Occipital lobe (tissue), 2 donors: ENCODE data around the gene CDCP1. TPM values are rescaled to one million over a fixed set of nuclear protein-coding genes. Genes with fewer than 3 reads are reported as not detected.
"Not testable (repeated sequence)": the region's sequence is repeated elsewhere in the genome, so short reads cannot be mapped to it uniquely, and the experiment has no call there.

ENCODE experiments used
- DNase-seq: peaks from one replicate; lab custom pipeline; 2025; lab: John Stamatoyannopoulos, UW
- total RNA-seq: library from RNA; depleted of rRNA; stranded (reverse); fragments of >200 nt; gene quantifications from one replicate; pipeline ENCODE4 v1.2.3, GENCODE V29; 2014

The CDCP1 gene
- total RNA-seq, 1 donor from 2014 or later, result 0.62 TPM

- no peak for DNase-seq
Measured at GRCh38 chr3:45084361-45084760, 61.8 kb downstream of the CDCP1 start.

- DNase-seq, result no peak
Measured at GRCh38 chr3:45083023-45083422, 63.2 kb downstream of the CDCP1 start.

- no peak for DNase-seq
Measured at GRCh38 chr3:45082142-45082538, 64.0 kb downstream of the CDCP1 start.

GRCh38 chr3:45081506-45082141, 64.6 kb downstream of the CDCP1 start:
- no peak for DNase-seq

GRCh38 chr3:45080824-45081223, 65.4 kb downstream of the CDCP1 start:
- DNase-seq, result no peak

- no peak for DNase-seq
Measured at GRCh38 chr3:45079715-45080114, 66.5 kb downstream of the CDCP1 start.

GRCh38 chr3:45078910-45079522, 67.2 kb downstream of the CDCP1 start:
- DNase-seq, result no peak

- not testable (repeated sequence) for DNase-seq
Measured at GRCh38 chr3:45078256-45078655, 67.9 kb downstream of the CDCP1 start.

GRCh38 chr3:45075821-45076625, 70.2 kb downstream of the CDCP1 start:
- no peak for DNase-seq

- no peak for DNase-seq
Measured at GRCh38 chr3:45071075-45071474, 75.1 kb downstream of the CDCP1 start.

GRCh38 chr3:45067941-45068340, 78.2 kb downstream of the CDCP1 start:
- no peak for DNase-seq

- no peak for DNase-seq
Measured at GRCh38 chr3:45067486-45067885, 78.7 kb downstream of the CDCP1 start.

GRCh38 chr3:45066109-45066801, 79.9 kb downstream of the CDCP1 start:
- DNase-seq, result no peak

GRCh38 chr3:45065373-45065720, 80.8 kb downstream of the CDCP1 start:
- no peak for DNase-seq

GRCh38 chr3:45064512-45065372, 81.4 kb downstream of the CDCP1 start:
- no peak for DNase-seq

- DNase-seq, result no peak
Measured at GRCh38 chr3:45062697-45063070, 83.5 kb downstream of the CDCP1 start.

GRCh38 chr3:45060165-45060892, 85.8 kb downstream of the CDCP1 start:
- DNase-seq, result no peak

GRCh38 chr3:45059132-45059531, 87.0 kb downstream of the CDCP1 start:
- no peak for DNase-seq

GRCh38 chr3:45057557-45057956, 88.6 kb downstream of the CDCP1 start:
- DNase-seq, result no peak

GRCh38 chr3:45056608-45057301, 89.4 kb downstream of the CDCP1 start:
- DNase-seq, result no peak
